ENCODE results near the gene HOXC5.

DNA sequence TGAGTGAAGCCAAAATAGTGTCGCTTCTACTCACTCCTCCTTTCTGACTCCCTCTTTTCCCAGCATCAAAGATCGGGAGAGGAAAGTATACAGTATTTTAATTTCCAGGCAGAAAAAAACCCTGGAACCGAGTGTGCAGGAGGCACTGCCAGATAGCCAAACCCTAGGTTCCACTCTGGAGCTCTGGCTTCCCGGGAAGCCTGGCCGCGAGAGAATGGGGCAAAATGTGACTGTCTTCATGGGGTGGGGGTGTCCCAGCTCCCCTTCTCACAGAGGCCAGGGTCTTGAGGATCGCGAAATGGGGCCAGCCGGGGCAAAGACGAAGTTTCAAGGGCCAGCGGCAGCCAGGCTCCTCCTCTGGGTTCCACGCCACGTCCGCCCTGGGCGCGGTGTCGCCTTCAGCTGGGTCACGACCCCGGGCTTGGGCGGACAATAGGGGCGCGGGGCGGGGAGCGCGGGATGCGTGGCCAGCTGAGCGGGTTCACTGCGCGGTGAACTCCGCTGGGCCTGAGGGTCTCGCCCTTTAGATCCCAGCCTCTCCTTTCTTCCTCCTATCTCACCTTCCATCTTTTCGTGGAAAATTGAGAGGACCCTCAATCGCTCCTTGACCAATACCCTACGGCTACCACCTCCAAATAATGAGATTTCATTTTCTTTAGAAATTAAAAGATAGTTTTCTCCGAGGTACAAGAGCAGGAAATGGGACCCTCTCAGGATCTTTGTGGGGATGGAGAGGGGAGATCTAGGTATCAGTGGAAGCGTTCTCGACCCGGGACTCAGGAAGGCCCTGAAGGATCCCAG is 27.5 kb downstream of the HOXC5 start:
- TF ChIP-seq, protein P1, sequence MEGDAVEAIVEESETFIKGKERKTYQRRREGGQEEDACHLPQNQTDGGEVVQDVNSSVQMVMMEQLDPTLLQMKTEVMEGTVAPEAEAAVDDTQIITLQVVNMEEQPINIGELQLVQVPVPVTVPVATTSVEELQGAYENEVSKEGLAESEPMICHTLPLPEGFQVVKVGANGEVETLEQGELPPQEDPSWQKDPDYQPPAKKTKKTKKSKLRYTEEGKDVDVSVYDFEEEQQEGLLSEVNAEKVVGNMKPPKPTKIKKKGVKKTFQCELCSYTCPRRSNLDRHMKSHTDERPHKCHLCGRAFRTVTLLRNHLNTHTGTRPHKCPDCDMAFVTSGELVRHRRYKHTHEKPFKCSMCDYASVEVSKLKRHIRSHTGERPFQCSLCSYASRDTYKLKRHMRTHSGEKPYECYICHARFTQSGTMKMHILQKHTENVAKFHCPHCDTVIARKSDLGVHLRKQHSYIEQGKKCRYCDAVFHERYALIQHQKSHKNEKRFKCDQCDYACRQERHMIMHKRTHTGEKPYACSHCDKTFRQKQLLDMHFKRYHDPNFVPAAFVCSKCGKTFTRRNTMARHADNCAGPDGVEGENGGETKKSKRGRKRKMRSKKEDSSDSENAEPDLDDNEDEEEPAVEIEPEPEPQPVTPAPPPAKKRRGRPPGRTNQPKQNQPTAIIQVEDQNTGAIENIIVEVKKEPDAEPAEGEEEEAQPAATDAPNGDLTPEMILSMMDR (conservative IDR thresholded peaks at IDR 0.05; ENCODE audit: low read length), result no peak
- TF ChIP-seq EZH2phosphoT487 (IDR thresholded peaks at IDR 0.05; ENCODE audit: borderline replicate concordance, low read depth, low read length), result no peak

Measured in OCI-LY7 (cell line).